Astrocyte of the cerebellum (primary cell): ENCODE results near the gene CXCL17.

Source experiments
- DNase-seq: peaks from one replicate; pipeline ENCODE4 v3.0.0-alpha.2; 2011; ENCODE audit warnings: low read depth
- H3K4me3 ChIP-seq: 2 replicates; pipeline ENCODE4 v1.5.1; 2011; ENCODE audit warnings: mild to moderate bottlenecking, low read depth, low read length, moderate library complexity
- CTCF ChIP-seq: IDR thresholded peaks from 2 replicates; pipeline ENCODE4 v1.5.1; 2012; ENCODE audit warnings: low read length, low read depth, moderate library complexity, mild to moderate bottlenecking; ENCODE audit errors: missing control alignments
- in situ Hi-C: cut with HindIII; loops from 2 replicates; pipeline ENCODE4 v1.10.0; 2017; ENCODE audit warnings: low sequenced_read_pairs

CXCL17 gene

GRCh38 chr19:42436006-42436405 lies 6.7 kb downstream of the CXCL17 start:
- TF ChIP-seq CTCF: no peak
- no peak for DNase-seq
- in situ Hi-C loops: no loop called here
- no peak overlapping the region for H3K4me3 ChIP-seq

- H3K4me3 ChIP-seq: no peak overlapping the region
- in situ Hi-C loops: no loop called here
- no peak for TF ChIP-seq CTCF
- no peak for DNase-seq
These were observed 7.4 kb downstream of the CXCL17 start for GRCh38 chr19:42435316-42435715.

- DNase-seq: no peak
- in situ Hi-C loops: no loop called here
- TF ChIP-seq CTCF: peak; percentile 60
These were observed 9.1 kb downstream of the CXCL17 start for GRCh38 chr19:42433503-42434260.

GRCh38 chr19:42431486-42431885 lies 11.3 kb downstream of the CXCL17 start:
- no peak for DNase-seq
- H3K4me3 ChIP-seq: no peak overlapping the region
- TF ChIP-seq CTCF: no peak
- in situ Hi-C loops: no loop called here

More at GRCh38 chr19:42433503-42434260, 9.1 kb downstream of the CXCL17 start:
- H3K4me3 ChIP-seq: no peak overlapping the region

- TF ChIP-seq CTCF: no peak
- no peak overlapping the region for H3K4me3 ChIP-seq
- in situ Hi-C loops: no loop called here
- DNase-seq: no peak
These were observed 14.1 kb downstream of the CXCL17 start for GRCh38 chr19:42428676-42429075.

- in situ Hi-C loops: no loop called here
- TF ChIP-seq CTCF: no peak
- no peak for DNase-seq
- no peak within 1 kb of the TSS for H3K4me3 ChIP-seq
These were observed 15.4 kb downstream of the CXCL17 start, which contains the start of gene LIPE for GRCh38 chr19:42427313-42427712. TSS of gene LIPE (minus strand) at chr19:42427388. CDS start at chr19:42427149, 239 bp downstream.

- TF ChIP-seq CTCF: no peak
These were observed 16.1 kb downstream of the CXCL17 start for GRCh38 chr19:42426643-42427042.

More at GRCh38 chr19:42426643-42427042, 16.1 kb downstream of the CXCL17 start:
- DNase-seq: no peak
- H3K4me3 ChIP-seq: no peak overlapping the region
- in situ Hi-C loops: no loop called here
